GM18873 (cell line): ENCODE data around the gene FOXP1.

Source experiments
- ATAC-seq: cut with Tn5 transposase; IDR thresholded peaks from one replicate; pipeline ENCODE4 v1.9.1; 2021; ENCODE audit warnings: mild to moderate bottlenecking, moderate library complexity, moderate number of reproducible peaks; ENCODE audit not compliant: unreplicated experiment, low FRiP score

Gene FOXP1

GRCh38 chr3:71206305-71207165 is 377.0 kb downstream of the FOXP1 start:
- no peak for ATAC-seq

DNA sequence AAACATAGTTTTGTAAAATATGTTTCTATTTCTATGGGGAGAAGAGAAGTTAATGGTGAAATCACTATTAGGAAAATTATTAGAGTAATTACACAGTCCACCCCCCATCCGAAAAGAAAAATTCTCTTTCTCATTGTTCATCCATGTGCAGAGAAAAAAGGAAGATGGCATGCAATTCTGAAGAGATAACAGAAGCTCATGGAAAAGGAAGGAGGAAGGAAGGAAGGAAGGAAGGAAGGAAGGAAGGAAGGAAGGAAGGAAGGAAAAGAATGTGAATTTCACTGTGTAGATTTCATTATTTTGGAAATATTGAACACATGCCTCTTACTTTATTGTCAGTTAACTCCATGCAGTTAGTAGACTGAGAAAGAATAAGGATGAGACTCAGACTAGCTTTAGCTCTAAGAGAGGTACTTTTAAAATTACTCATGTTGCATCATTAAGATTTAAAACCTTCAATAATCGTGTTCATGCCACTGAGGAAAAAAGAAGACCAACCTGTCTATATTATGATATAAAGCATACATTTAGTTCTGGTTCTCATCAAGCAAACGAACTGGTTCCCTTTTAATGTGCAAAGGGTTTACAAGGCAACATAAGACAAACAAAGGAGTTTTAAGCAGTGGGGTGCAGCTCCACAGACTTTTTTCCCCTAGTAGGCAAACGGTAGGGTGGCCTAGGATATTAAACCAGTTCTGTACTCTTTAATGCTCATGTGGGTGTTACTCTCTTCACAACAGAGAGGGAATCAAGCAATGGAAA is 379.6 kb downstream of the FOXP1 start:
- ATAC-seq, result no peak

DNA sequence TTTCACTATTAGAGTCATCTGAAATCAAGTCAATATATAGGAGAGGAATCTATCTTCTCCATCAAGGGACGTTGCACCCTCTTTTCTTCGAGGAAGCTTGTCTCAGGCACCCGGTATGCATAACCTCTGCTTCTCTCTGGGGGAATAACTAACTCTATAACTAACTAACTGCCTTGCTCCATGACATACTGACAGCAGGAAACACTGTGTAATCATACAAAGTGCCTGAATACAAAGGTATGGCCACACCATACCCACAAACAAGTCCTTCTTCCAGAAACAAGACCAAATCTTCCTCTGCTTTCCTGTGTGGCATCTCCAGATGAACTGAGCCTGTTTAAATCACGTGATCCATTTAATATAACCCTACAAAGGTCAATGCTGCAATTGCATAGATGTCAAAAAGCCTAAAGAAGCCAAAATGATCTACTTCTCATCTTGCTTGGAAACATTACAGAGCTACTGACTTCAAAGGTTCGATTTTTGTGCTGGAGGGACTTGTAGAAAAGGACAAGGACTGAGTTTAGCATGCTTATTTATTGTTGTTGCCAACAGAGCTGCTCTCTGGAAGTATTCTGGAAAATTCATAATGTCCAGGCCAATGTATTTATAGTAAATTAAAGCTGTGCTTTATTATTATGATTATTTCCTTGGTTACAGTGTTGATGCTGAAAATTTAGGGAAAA is 380.5 kb downstream of the FOXP1 start:
- ATAC-seq, result no peak

- no peak for ATAC-seq
Measured at GRCh38 chr3:71201939-71202338, 381.6 kb downstream of the FOXP1 start.

DNA sequence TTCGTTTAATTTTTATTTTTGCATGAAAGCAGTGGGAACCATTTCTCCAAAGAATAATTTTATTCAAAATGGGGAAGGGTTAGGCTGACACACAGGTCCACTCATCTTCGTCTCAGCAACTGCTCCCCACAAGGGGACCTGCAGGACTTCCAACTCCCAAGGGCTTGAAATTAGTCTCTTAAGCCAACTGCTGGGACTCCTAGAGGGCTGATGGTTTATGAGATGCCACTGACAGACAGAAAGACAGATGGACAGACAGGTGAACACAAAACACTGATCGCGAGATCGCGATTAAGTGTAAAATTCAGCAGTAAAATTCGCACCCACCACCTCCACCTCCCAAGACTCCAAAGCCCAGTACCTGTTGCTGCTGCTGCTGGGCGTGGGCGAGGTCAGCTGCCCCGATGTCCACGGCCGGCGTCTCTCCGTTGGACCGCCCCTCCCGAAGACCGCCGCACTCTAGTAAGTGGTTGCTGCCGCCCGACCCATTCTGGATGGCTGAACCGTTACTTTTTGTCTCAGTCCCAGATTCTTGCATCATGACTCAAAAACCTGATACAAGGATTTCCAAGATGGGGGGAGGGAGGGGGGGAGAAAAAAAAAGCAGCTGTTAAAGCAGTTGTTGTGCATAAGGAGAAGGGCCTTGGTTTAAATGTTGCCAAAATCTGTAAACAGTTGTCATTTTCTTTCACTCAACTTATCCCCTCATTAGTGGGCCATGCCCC is 385.5 kb downstream of the FOXP1 start:
- ATAC-seq, result no peak

- ATAC-seq, result no peak
Measured at GRCh38 chr3:71195492-71195891, 388.0 kb downstream of the FOXP1 start.

GRCh38 chr3:71194785-71195184 is 388.7 kb downstream of the FOXP1 start:
- no peak for ATAC-seq

- no peak for ATAC-seq
Measured at GRCh38 chr3:71191031-71191482, 392.5 kb downstream of the FOXP1 start.

DNA sequence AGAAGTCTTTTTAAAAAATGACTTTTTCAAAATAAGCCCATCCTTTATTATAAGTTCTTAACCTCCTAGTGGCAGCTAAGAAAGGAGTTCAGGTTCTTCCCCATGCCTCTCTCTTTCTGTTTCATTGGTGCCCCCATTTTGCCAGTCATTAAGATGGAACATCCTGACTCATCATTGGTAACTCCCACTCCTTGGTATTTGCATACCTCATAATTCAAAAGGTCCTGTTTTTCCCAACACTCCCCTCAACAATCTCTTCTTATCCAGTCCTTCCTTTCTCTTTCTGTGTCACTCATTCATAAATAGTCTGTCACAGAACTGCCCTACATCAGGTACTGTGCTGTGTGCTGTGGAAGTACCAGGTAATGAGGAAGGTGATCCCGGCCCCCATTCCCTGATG is 394.0 kb downstream of the FOXP1 start:
- no peak for ATAC-seq

DNA sequence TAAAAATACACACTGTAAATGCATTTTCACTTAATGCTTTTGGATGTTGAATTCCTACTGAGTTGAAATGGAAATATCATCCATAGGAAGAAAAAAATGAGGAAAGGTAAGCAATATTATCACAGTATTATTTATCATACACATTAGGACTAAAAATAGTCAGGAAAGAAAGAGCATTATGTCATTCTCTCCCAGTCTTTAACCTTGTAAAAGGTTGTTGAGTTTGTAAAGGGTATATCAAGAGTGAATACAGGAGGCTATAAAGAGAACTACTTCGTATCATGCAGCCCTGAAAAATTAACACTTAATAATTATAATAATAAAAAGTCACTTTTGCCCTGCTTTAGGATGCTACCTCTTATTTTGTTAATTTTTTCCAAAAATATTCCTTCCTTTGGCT is 395.8 kb downstream of the FOXP1 start:
- no peak for ATAC-seq

DNA sequence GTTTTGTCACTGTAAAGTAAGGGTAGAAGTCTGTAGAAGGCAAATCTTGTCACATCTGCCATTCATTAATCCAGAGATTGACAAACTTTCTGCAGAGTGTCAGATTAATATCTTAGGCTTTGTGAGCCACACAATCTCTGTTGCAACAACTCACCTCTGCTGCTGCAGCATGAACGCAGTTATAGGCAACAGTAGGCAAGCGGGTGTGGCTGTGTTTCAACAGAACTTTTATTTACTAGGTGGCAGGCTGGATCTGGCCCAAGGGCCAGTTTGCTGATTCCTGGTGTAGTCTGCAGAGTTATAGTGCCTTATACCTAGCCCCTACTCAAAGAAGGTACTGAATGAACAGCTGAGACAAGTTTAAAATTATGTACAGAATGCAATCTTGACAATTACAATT is 396.7 kb downstream of the FOXP1 start:
- ATAC-seq, result no peak

GRCh38 chr3:71185733-71186455 is 397.6 kb downstream of the FOXP1 start:
- no peak for ATAC-seq

- ATAC-seq, result no peak
Measured at GRCh38 chr3:71184252-71184651, 399.3 kb downstream of the FOXP1 start.

DNA sequence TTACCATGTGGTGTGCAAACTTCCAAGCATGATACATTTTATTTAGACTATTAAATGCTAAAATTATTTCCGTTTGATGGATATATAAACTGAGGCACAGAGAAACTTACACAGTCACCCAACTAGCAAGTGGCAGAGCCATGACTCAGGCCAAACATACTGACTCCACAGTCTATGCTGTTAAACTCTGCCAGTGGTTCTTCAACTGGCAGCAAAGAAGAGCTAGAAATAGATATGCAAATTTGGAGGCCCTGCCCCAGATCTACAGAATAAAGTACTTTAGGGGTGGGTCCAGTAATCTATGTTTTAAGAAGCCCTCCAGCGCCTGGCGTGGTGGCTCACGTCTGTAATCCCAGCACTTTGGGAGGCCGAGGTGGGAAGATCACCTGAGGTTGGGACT is 400.0 kb downstream of the FOXP1 start:
- ATAC-seq, result no peak

DNA sequence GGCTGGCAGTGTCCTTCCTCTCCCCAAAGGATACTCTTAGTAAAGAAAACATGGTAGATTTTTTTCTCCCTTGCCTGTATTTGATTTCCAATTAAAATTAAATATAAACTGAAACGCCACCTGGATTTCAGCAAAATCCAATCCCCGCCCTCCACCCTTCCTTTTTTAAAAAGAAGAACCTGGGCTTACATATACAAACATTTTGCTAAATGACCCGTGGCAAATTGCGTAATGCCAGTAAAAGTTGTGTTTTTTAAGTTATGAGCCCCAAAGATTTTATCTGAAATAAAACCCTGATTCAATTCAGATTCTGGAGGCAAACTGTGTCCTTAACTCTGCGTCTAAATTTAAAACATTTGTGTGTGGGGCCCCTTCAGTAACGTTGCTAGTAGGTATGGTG is 403.0 kb downstream of the FOXP1 start:
- no peak for ATAC-seq

DNA sequence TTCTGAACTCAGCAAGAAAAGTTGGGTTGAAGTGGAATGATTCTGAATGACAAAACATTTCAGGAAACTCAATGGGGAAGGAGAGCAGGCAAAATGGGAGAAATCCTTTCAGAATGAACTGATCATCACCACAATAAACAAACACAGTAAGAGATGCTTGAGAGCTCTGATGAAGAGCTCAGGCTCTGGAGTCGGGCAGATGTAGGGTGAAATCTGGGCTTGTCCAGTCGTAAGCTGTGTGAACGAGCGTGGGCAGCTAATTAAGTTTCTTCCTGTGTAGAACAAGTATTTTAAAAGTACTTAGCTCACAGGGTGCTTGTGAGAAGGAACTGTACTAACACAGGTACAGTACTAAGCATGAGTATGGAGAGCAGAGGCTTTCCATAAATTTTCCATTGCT is 406.2 kb downstream of the FOXP1 start:
- no peak for ATAC-seq

GRCh38 chr3:71176366-71176765 is 407.2 kb downstream of the FOXP1 start:
- no peak for ATAC-seq

GRCh38 chr3:71175691-71176365 is 407.7 kb downstream of the FOXP1 start:
- no peak for ATAC-seq

DNA sequence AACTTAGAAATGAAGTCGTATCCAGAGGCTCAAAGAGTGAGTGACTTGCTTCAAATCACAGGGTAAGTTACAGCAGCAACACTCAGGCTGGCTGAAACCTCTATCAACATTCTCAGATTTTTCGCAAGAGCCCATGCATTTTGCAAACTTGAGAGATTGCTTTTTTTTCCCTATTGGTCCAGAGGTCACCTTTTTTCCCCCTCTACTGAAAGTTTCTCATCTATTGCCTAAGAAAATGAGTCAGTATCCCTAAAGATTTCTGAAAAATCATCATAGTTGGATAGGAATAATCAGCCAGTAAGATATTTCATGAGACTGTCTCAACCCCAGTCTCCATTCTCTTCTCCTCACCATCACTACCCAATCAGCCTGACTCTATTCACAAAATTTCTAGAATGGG is 410.6 kb downstream of the FOXP1 start:
- ATAC-seq, result no peak
